ENCODE results near the gene FHIP1A. TPM values are rescaled to one million over a fixed set of nuclear protein-coding genes. Genes with fewer than 3 reads are reported as not detected.

Gene FHIP1A
- total RNA-seq: 0.58 and 2.2 TPM in 2 replicates
- 0.13 and 0.19 TPM in 2 replicates for polyA plus RNA-seq
- polyA plus RNA-seq (2011; cell fraction: cytosol; rRNA removed): 0.13 and 0.17 TPM in 2 replicates
- 0.41 and 0.50 TPM in 2 replicates for polyA plus RNA-seq (2011; cell fraction: nucleus; rRNA removed)
- polyA plus RNA-seq (2012): 0.11 TPM in 1 of 2 replicates, not detected in the other
- polyA minus RNA-seq: 0.46 and 0.91 TPM in 2 replicates
- 9.7 TPM for polyA minus RNA-seq (2011; cell fraction: cytosol; rRNA and poly(A)+ RNA removed)
- 0.63 and 2.2 TPM in 2 replicates for polyA minus RNA-seq (2011; cell fraction: nucleus; rRNA and poly(A)+ RNA removed)
- percentile 28 among the genes with signal in this experiment for Bru-seq, nascent RNA
- percentile 23 among the genes with signal in this experiment for BruChase-seq, experiment 1, labeled RNA remaining after a 6-hour chase
- percentile 30 among the genes with signal in this experiment for BruChase-seq, experiment 2, labeled RNA remaining after a 2-hour chase
- long read RNA-seq: 0 reads

DNA sequence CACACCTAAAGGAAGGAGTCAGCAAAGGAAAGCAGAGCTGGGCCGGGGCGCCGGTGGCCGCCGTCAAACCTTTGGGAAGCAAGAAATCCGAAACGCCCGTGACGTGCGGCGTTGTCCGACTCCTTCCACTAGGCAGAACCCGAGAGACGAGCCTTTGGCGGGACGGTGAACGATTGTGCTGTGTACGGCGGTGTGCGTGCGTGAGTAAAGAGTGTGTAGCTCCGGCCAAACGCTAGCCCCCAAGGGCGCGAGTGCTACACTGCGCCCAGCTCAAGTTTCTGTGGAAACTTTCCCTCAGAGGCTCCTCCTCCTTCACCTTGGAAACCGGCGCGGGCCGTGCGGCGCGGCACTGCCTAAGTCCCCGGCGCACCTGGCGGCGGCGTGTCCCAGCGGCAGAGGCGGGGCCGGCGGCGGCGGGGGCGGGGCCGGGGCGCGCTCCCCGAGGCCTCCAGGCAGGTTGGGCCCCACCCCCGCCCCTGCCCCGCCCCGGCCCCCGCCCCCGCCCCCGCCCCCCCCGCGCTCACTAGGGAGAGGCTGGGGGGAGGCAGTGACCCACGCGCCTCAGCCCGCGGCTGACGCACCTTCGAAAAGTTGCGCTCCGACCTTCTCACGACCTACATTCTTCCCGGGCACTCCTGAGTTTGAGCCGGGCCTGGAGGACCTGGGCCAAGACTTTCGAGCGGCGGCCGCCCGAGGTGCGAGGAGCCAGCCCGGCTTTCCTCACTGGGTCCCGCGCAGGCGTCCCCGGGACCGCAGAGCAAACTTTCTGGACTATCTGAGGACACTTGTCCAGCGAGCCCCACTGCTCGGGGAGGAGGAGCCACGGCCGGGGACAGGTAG lies at the start of gene FHIP1A:
TSS of gene FHIP1A (plus strand) at position 547 of the 840 bp plus-strand sequence. CDS start 157,084 bp downstream, outside the sequence.
- H3K9me3 ChIP-seq (replicated peaks; ENCODE audit: control insufficient read depth, insufficient read depth, low read length): no peaks in the 10 kb centered on the region
- DNase-seq (ENCODE audit: low read depth, low spot score) (peak; percentile 77), FAIRE-seq (peak; percentile 42)
- H3K9me1 ChIP-seq (replicated peaks; ENCODE audit: control insufficient read depth, extremely low read depth, insufficient read depth, low read length): no peaks in the 10 kb centered on the region
- intact Hi-C loops (cut with micrococcal nuclease): loop anchor here (1.0 kb wide), 1 partner anchor 9 kb away; no protein-coding TSS in a partner anchor
- dilution Hi-C loops (cut with MboI; ENCODE audit: extremely low pct_ligation_motif_present, low sequenced_read_pairs): no loop called here
- peak within 1 kb of the TSS; percentile 0 for H3K9ac ChIP-seq (replicated peaks; ENCODE audit: extremely low read depth, insufficient read depth, low read length)
- TF ChIP-seq POLR2A (IDR thresholded peaks at IDR 0.05; ENCODE audit: low read depth, low read length) (no peak), GATA2 (IDR thresholded peaks at IDR 0.05; ENCODE audit: insufficient read depth, insufficient read length, low read depth, low read length) (no peak), JUN (IDR thresholded peaks at IDR 0.05; ENCODE audit: borderline replicate concordance, insufficient read depth, insufficient read length, low read depth) (no peak), EZH2 (IDR thresholded peaks at IDR 0.05; ENCODE audit: borderline replicate concordance, low read depth, low read length, severe bottlenecking) (peak; percentile 17)
- peak within 1 kb of the TSS; percentile 19 to 53 (median 32) for H3K4me3 ChIP-seq (replicated peaks in 1 of 3; ENCODE audit: insufficient read depth in 1 of 3, low read depth in 1 of 3, low read length in 3 of 3)
- ChIA-PET CTCF (interaction anchor here (0.6 to 1.4 kb wide), 8 partner anchors 8 to 195 kb away, joined by 3 to 7 read pairs (median 3); no protein-coding TSS in a partner anchor), POLR2A (no interaction called here)
- no peaks in the 10 kb centered on the region for H3K79me2 ChIP-seq (ENCODE audit: control insufficient read depth, insufficient read depth, low read length)
- peaks cover 0 to 9% of the 10 kb centered on the region in 2 experiments for H3K27me3 ChIP-seq (ENCODE audit: control insufficient read depth in 2 of 2, insufficient read depth in 2 of 2, low read length in 2 of 2)
- H4K20me1 ChIP-seq (replicated peaks; ENCODE audit: control insufficient read depth, extremely low read depth, insufficient read depth, low read length): no peaks in the 10 kb centered on the region
- peak within 1 kb of the TSS; percentile 59 for H2AFZ ChIP-seq (ENCODE audit: low read depth, low read length)
- H3K4me2 ChIP-seq (ENCODE audit: insufficient read depth, low read length): peak within 1 kb of the TSS; percentile 92
- no TSS peak for BruUV-seq (replicated peaks)
- H3K36me3 ChIP-seq (ENCODE audit: control insufficient read depth in 2 of 2, extremely low read depth in 1 of 2, insufficient read depth in 2 of 2, low read length in 2 of 2): no peaks in the 10 kb centered on the region
- H3K27ac ChIP-seq (ENCODE audit: insufficient read depth, low read depth, low read length): no peak within 1 kb of the TSS
- H3K4me1 ChIP-seq (ENCODE audit: control insufficient read depth, extremely low read depth, insufficient read depth, low read length): peaks cover 8% of the 10 kb centered on the region

DNA sequence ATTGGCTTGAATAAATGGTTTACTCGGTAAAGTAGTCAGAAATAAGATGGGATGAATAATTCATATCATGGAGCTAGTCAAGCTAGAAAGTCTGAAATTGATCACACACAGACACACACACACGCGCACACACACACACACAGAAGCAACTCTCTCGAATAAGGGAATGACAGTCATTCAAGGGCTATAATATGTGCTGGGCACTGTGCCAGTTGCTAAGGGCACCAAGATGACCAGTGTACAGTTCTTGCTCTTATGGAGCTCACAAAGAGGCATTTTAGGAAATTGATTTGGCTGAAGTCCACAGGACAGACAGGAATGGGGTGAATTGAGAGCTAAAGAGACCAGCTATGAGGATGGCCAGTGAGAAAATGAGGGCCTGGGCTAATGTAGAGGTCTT lies 49.4 kb upstream of the FHIP1A start:
- TF ChIP-seq, protein P1, sequence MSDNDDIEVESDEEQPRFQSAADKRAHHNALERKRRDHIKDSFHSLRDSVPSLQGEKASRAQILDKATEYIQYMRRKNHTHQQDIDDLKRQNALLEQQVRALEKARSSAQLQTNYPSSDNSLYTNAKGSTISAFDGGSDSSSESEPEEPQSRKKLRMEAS (IDR thresholded peaks at IDR 0.05; ENCODE audit: insufficient read depth, insufficient read length): no peak
- TF ChIP-seq GATA2 (IDR thresholded peaks at IDR 0.05; ENCODE audit: insufficient read depth, insufficient read length, low read depth, low read length): no peak
- no peak for TF ChIP-seq POLR2AphosphoS5 (IDR thresholded peaks at IDR 0.05; ENCODE audit: insufficient read depth, low read depth, low read length)
- TF ChIP-seq MYC (IDR thresholded peaks at IDR 0.05; ENCODE audit: low read depth, low read length): no peak
- Histone ChIP-seq H3K9me3 (replicated peaks; ENCODE audit: control insufficient read depth, insufficient read depth, low read length) (no peaks in the 10 kb centered on the region), H4K20me1 (replicated peaks; ENCODE audit: control insufficient read depth, extremely low read depth, insufficient read depth, low read length) (no peaks in the 10 kb centered on the region), H3K27ac (ENCODE audit: insufficient read depth, low read depth, low read length) (no peak overlapping the region), H3K4me3 (replicated peaks in 1 of 3; ENCODE audit: insufficient read depth in 1 of 3, low read depth in 1 of 3, low read length in 3 of 3) (no peak overlapping the region), H3K36me3 (ENCODE audit: control insufficient read depth in 2 of 2, extremely low read depth in 1 of 2, insufficient read depth in 2 of 2, low read length in 2 of 2) (no peaks in the 10 kb centered on the region), H3K27me3 (ENCODE audit: control insufficient read depth in 2 of 2, insufficient read depth in 2 of 2, low read length in 2 of 2) (no peaks in the 10 kb centered on the region), H3K9me1 (replicated peaks; ENCODE audit: control insufficient read depth, extremely low read depth, insufficient read depth, low read length) (no peaks in the 10 kb centered on the region), H3K79me2 (ENCODE audit: control insufficient read depth, insufficient read depth, low read length) (no peaks in the 10 kb centered on the region), H3K4me2 (ENCODE audit: insufficient read depth, low read length) (no peak overlapping the region), H3K9ac (replicated peaks; ENCODE audit: extremely low read depth, insufficient read depth, low read length) (no peak overlapping the region), H3K4me1 (ENCODE audit: control insufficient read depth, extremely low read depth, insufficient read depth, low read length) (no peaks in the 10 kb centered on the region), H2AFZ (ENCODE audit: low read depth, low read length) (no peak overlapping the region)
- ChIA-PET CTCF (interaction anchor here (0.7 to 3.2 kb wide), 10 partner anchors 35 to 285 kb away, joined by 3 to 17 read pairs (median 4); partner anchors contain the start of genes PRSS48 and SH3D19), POLR2A (no interaction called here)
- BruUV-seq (replicated peaks): no TSS peak
- dilution Hi-C loops (cut with MboI; ENCODE audit: extremely low pct_ligation_motif_present, low sequenced_read_pairs) (no loop called here), intact Hi-C loops (cut with micrococcal nuclease) (no loop called here)
- no peak for FAIRE-seq
- peak; percentile 34 for DNase-seq (ENCODE audit: low read depth, low spot score)
